RWPE1 (cell line): ENCODE measurements around the gene ZMYND8.
A peak's percentile ranks its signal among the peaks of the same experiment; 100 is the strongest.

ENCODE experiments used
- CTCF ChIA-PET: fragments of 350-600 bp; sonication (Branson Sonifier 250); formaldehyde crosslinking; extraction: SDS; loops from one replicate; lab custom pipeline; 2021; lab: Yijun Ruan, JAX
- POLR2A ChIA-PET: fragments of 400-600 bp; formaldehyde crosslinking; extraction: SDS; loops from one replicate; lab custom pipeline; 2020; ENCODE audit warnings: antibody characterized with exemption; ENCODE audit not compliant: low non-redundant PET; lab: Yijun Ruan, JAX
- DNase-seq: peaks from one replicate; pipeline ENCODE4 v3.0.0; 2012; ENCODE audit warnings: low spot score
- H3K27ac ChIP-seq: fragments of 450-650 bp; 2 replicates; pipeline ENCODE4 v1.5.1; 2017
- TF ChIP-seq, protein P1 (sequence below): fragments of 450-650 bp; conservative IDR thresholded peaks from 2 replicates; pipeline ENCODE4 v1.5.1; 2017; ENCODE audit warnings: low read depth, mild to moderate bottlenecking

Gene ZMYND8

DNA sequence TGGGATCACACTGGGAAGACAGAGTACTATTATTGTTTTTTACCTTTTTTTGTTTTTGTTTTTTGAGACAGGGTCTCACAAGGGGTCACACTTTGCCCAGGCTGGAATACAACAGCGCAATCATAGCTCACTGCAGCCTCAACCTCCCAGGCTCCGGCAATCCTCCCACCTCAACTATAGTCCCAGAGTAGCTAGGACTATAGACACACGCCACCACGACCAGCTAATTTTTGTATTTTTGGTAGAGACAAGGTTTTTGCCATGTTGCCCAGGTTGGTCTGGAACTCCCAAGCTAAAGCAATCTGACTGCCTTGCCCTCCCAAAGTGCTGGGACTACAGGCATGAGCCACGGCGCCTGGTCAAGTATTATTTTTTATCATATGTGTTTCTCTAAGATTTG is 81.0 kb downstream of the ZMYND8 start:
- POLR2A ChIA-PET, result interaction anchor here (0.5 kb wide), 1 partner anchor 31 kb away, joined by 3 read pairs; no protein-coding TSS in a partner anchor
- H3K27ac ChIP-seq, result peak overlapping the region; percentile 86
- CTCF ChIA-PET, result interaction anchor here (0.6 to 10.3 kb wide), 3 partner anchors 14 to 107 kb away, joined by 3 to 387 read pairs (median 8); no protein-coding TSS in a partner anchor
- TF ChIP-seq, protein P1, sequence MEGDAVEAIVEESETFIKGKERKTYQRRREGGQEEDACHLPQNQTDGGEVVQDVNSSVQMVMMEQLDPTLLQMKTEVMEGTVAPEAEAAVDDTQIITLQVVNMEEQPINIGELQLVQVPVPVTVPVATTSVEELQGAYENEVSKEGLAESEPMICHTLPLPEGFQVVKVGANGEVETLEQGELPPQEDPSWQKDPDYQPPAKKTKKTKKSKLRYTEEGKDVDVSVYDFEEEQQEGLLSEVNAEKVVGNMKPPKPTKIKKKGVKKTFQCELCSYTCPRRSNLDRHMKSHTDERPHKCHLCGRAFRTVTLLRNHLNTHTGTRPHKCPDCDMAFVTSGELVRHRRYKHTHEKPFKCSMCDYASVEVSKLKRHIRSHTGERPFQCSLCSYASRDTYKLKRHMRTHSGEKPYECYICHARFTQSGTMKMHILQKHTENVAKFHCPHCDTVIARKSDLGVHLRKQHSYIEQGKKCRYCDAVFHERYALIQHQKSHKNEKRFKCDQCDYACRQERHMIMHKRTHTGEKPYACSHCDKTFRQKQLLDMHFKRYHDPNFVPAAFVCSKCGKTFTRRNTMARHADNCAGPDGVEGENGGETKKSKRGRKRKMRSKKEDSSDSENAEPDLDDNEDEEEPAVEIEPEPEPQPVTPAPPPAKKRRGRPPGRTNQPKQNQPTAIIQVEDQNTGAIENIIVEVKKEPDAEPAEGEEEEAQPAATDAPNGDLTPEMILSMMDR, result no peak
- no peak for DNase-seq

DNA sequence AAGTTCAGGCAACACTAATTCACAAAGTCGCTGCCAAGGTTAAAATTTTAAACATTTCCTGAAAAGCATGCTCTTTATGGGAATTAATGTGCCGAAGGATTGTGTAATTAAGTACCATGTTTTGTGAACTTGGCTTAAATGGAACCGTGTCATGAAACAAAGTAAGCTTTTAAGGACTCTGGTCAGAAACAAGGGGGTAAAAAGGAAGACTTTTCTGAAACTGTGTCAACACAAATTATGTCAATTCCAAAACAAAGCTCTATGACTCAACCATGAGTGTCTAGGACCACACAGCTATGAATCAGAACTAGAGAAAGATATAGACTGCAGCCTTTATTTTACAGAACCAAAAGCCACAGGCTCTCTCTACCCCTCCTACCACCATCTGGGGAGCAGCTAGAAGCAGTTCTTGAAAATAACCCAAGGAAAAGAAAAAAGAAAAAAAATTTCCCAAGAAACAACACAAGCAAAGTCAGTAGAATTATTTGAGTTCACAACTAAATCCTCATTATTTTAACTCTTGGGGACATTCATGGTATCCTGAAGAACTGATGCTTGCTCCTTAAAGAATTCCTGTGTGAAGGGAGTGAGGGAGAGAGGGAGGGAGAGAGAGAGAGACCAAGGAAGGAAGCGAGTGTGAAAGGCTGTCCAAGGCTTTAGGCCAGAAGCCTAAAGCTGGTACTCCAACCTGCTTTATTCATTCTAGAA is 81.9 kb downstream of the ZMYND8 start:
- POLR2A ChIA-PET, result interaction anchor here (0.6 to 1.5 kb wide), 5 partner anchors 46 to 109 kb away, joined by 3 to 6 read pairs (median 4); no protein-coding TSS in a partner anchor
- TF ChIP-seq, protein P1, result no peak
- CTCF ChIA-PET, result interaction anchor here (0.7 to 10.3 kb wide), 8 partner anchors 15 to 346 kb away, joined by 3 to 387 read pairs (median 6); no protein-coding TSS in a partner anchor
- peak; percentile 97 for DNase-seq
- peak overlapping the region; percentile 86 for H3K27ac ChIP-seq

DNA sequence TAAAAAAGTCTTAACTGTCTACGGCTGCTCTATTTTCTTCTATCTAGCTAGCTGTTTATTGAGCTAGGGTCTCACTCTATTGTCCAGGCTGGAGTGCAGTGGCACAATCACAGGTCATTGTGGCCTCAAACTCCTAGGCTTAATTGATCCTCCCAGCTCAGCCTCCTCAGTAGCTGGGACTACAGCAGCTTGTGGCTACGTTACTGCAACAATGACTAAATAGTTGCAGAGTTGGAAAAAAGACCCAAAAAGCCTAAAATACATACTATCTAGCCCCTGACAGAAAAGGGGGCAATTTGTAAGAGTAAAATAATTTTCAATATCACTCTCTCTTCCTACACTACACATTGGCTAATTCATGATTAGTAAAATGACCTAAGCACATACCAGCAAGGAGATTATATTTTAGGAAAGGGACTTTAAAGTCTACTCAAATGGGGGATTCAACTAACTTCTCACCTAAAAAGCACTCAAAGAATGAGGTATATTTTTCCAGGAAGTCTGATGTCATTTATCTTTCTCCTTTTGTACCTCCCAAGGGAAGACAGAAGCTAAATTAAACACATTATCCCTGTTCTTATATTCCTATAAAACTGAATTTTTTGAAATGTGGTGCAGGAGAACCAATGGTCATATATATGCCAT is 82.8 kb downstream of the ZMYND8 start:
- no peak for DNase-seq
- H3K27ac ChIP-seq, result peak overlapping the region; percentile 64
- POLR2A ChIA-PET, result interaction anchor here (0.6 to 1.5 kb wide), 4 partner anchors 59 to 110 kb away, joined by 3 to 6 read pairs (median 4); no protein-coding TSS in a partner anchor
- CTCF ChIA-PET, result interaction anchor here (0.5 to 10.3 kb wide), 30 partner anchors 8 to 1348 kb away, joined by 3 to 387 read pairs (median 4); partner anchors contain the start of genes NCOA3 and ZMYND8
- TF ChIP-seq, protein P1, result no peak

DNA sequence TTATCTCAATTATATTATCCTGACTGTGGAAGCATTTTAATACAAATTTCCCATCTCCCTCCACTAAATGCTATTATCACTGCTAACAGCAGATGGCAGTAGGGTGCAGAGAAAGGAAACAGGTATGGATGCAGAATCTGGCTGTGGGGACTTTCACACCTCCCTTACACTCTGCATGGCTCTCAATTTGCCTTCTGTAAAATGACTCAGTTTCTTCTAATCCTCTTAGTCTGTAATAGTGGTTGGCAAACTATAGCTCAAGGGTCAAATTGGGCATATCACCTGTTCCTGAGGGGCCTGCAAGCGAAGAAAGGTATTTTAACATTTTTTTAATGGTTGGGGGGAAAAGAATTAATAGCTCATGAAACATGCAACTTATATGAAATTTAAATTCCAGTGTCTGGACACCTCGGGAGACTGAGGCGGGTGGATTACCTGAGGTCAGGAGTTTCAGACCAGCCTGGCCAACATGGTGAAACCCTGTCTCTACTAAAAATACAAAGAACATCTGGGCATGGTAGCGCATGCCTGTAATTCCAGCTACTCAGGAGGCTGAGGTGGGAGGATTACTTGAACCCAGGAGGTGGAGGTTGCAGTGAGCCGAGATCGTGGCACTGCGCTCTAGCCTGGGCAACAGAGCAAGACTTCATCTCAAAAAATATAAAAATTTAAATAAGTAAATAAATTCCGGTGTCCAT is 83.5 kb downstream of the ZMYND8 start:
- POLR2A ChIA-PET, result interaction anchor here (1.2 kb wide), 1 partner anchor 111 kb away, joined by 3 read pairs; no protein-coding TSS in a partner anchor
- peak; percentile 85 for DNase-seq
- CTCF ChIA-PET, result interaction anchor here (0.5 to 10.3 kb wide), 33 partner anchors 9 to 1348 kb away, joined by 3 to 387 read pairs (median 4); partner anchors contain the start of genes NCOA3 and ZMYND8
- peak overlapping the region; percentile 64 for H3K27ac ChIP-seq
- TF ChIP-seq, protein P1, result peak; percentile 97

DNA sequence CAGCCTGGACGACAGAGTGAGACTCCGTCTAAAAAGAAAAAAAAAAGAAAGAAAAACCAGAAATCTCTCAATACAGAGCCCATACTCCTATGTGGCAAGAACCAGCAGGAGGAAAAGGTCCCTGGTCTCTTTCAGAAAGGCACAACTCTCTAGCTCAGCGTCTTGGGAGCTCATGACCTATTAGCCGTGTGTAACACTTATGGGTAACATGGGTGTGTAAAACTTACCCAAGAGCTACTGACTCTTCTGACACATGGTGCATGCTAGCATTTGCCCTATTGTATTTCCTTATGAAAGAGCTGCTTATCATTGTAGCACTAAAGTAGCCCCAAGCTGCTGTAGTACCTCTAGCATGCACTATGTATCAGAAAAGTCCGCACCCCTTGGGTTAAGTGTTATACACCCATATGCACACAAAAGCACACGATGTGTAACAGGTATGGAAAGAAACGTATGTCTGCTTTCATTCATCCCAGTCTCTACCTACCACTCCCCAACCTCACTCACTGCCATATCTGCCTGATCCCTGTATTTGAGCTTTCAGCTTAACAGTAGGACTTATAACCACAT is 85.4 kb downstream of the ZMYND8 start:
- TF ChIP-seq, protein P1, result no peak
- ChIA-PET CTCF (interaction anchor here (0.5 to 10.3 kb wide), 8 partner anchors 31 to 350 kb away, joined by 3 to 387 read pairs (median 3); no protein-coding TSS in a partner anchor), POLR2A (interaction anchor here (0.6 to 0.7 kb wide), 4 partner anchors 58 to 181 kb away, joined by 3 to 5 read pairs (median 4); no protein-coding TSS in a partner anchor)
- no peak for DNase-seq
- H3K27ac ChIP-seq, result peak overlapping the region; percentile 39
